Esophagus squamous epithelium (tissue), 5 donors: ENCODE measurements around the gene RMND1. TPM values are rescaled to one million over a fixed set of nuclear protein-coding genes. Genes with fewer than 3 reads are reported as not detected.

Experiments used
- DNase-seq: peaks from one replicate; lab custom pipeline; 2025; lab: John Stamatoyannopoulos, UW
- H3K27ac ChIP-seq, 4 donors: fragments of 200-600 bp; sonication (generic); one replicate each; pipeline ENCODE4 v1.5.1; 2016 to 2019; ENCODE audit warnings: mild to moderate bottlenecking in 1 of 4
- H3K27me3 ChIP-seq, 4 donors: fragments of 200-600 bp; sonication (generic); 1 replicate in 3 of 4; 2 replicates in 1 of 4; pipeline versions ENCODE4 v1.5.1 to v1.6.0; 2017 to 2021; ENCODE audit warnings: antibody characterized with exemption in 1 of 4
- H3K36me3 ChIP-seq, 3 donors: fragments of 200-600 bp; sonication (generic); one replicate each; pipeline ENCODE4 v1.5.1; 2016 to 2019
- H3K4me1 ChIP-seq, 3 donors: fragments of 200-600 bp; sonication (generic); one replicate each; pipeline ENCODE4 v1.5.1; 2017 to 2019
- H3K4me3 ChIP-seq, 4 donors: fragments of 200-600 bp; sonication (generic); 1 replicate in 3 of 4; 2 replicates in 1 of 4; pipeline ENCODE4 v1.5.1; 2016 to 2019; ENCODE audit warnings: mild to moderate bottlenecking in 2 of 4, moderate library complexity in 1 of 4
- H3K9me3 ChIP-seq, 3 donors: fragments of 200-600 bp; sonication (generic); one replicate each; pipeline ENCODE4 v1.5.1; 2016 to 2019
- CTCF ChIP-seq, 6 experiments: fragments of 450-650 bp in 4 of 6; fragments of 200-600 bp in 2 of 6; sonication (generic) in 2 of 6; IDR thresholded peaks; one replicate each; pipeline ENCODE4 v1.5.1; 2016 to 2019; ENCODE audit warnings: antibody characterized with exemption in 6 of 6, mild to moderate bottlenecking in 4 of 6, moderate library complexity in 4 of 6
- POLR2A ChIP-seq, 4 donors: fragments of 450-650 bp; IDR thresholded peaks; one replicate each; pipeline ENCODE4 v1.6.1; 2017; ENCODE audit warnings: antibody characterized with exemption in 4 of 4, mild to moderate bottlenecking in 4 of 4, moderate library complexity in 3 of 4
- WGBS, 2 donors: methylation state at CpG; one replicate each; pipeline ENCODE4 v1.1.5; 2018; 5-methylcytosine and 5-hydroxymethylcytosine counted together
- intact Hi-C: fragments of 100-400 bp; cut with DNase I; formaldehyde crosslinking; loops from one replicate; pipeline ENCODE4 v1.15.0; 2022
- total RNA-seq, 4 donors: library from RNA; depleted of rRNA; stranded (reverse); fragments of >200 nt; gene quantifications; one replicate each; pipeline ENCODE4 v1.1.0, GENCODE V29; 2016
- donor health status: DM: yes; HTN: yes; CAD: no.

RMND1 gene
- total RNA-seq, 4 donors from 2014 or later: 4.6 to 25.9 (median 15.3) TPM

GRCh38 chr6:151441390-151442166, 10.3 kb downstream of the RMND1 start:
- intact Hi-C loops: loop anchor here (10.0 kb wide), 1 partner anchor 47 kb away; the partner anchor contains the start of gene ZBTB2

GRCh38 chr6:151440930-151441329, 11.0 kb downstream of the RMND1 start:
- no peak for DNase-seq
- Histone ChIP-seq H3K36me3 (no peaks in the 10 kb centered on the region), H3K27me3 (no peaks in the 10 kb centered on the region), H3K9me3 (no peaks in the 10 kb centered on the region), H3K4me3 (no peak overlapping the region), H3K27ac (peak overlapping the region in 2 of 4 donors; percentile 15 to 30), H3K4me1 (peaks cover 0 to 41% (median 11%) of the 10 kb centered on the region in 3 donors)
- TF ChIP-seq POLR2A (IDR thresholded peaks at IDR 0.05): no peak
- TF ChIP-seq CTCF (IDR thresholded peaks at IDR 0.05): peak in 3 of 6 experiments; percentile 27 to 31 (median 31)
- WGBS, 2 donors: 51 to 68% methylated on average over 2 of the region's 2 CpGs
- intact Hi-C loops: loop anchor here (10.0 kb wide), 1 partner anchor 46 kb away; the partner anchor contains the start of gene ZBTB2

More at GRCh38 chr6:151441390-151442166, 10.3 kb downstream of the RMND1 start:
- Histone ChIP-seq H3K4me1 (peaks cover 0 to 43% (median 18%) of the 10 kb centered on the region in 3 donors), H3K27me3 (no peaks in the 10 kb centered on the region), H3K9me3 (no peaks in the 10 kb centered on the region), H3K36me3 (no peaks in the 10 kb centered on the region), H3K4me3 (no peak overlapping the region), H3K27ac (peak overlapping the region in 1 of 4 donors; percentile 30)
- TF ChIP-seq CTCF (IDR thresholded peaks at IDR 0.05): no peak
- TF ChIP-seq POLR2A (IDR thresholded peaks at IDR 0.05): no peak
- 65 to 86% methylated on average over 3 of the region's 3 CpGs for WGBS, 2 donors
- no peak for DNase-seq

- WGBS, 2 donors: 22 to 25% methylated on average over 1 of the region's 1 CpG
- peak overlapping the region in 2 of 4 donors; percentile 15 to 30 for H3K27ac ChIP-seq
- no peaks in the 10 kb centered on the region for H3K27me3 ChIP-seq
- H3K9me3 ChIP-seq: no peaks in the 10 kb centered on the region
- H3K4me3 ChIP-seq: no peak overlapping the region
- H3K4me1 ChIP-seq: peaks cover 0 to 37% (median 10%) of the 10 kb centered on the region in 3 donors
- H3K36me3 ChIP-seq: peaks cover 0 to 4% (median 0%) of the 10 kb centered on the region in 3 donors
- no peak for TF ChIP-seq CTCF (IDR thresholded peaks at IDR 0.05)
- no peak for TF ChIP-seq POLR2A (IDR thresholded peaks at IDR 0.05)
- intact Hi-C loops: loop anchor here (10.0 kb wide), 1 partner anchor 46 kb away; the partner anchor contains the start of gene ZBTB2
- DNase-seq: no peak
These were observed 11.4 kb downstream of the RMND1 start for GRCh38 chr6:151440498-151440897.

GRCh38 chr6:151437401-151437800, 14.5 kb downstream of the RMND1 start:
- intact Hi-C loops: no loop called here
- no peaks in the 10 kb centered on the region for H3K9me3 ChIP-seq
- TF ChIP-seq POLR2A (IDR thresholded peaks at IDR 0.05) (no peak), CTCF (IDR thresholded peaks at IDR 0.05) (no peak)
- DNase-seq: no peak
- no peaks in the 10 kb centered on the region for H3K27me3 ChIP-seq
- peaks cover 0 to 15% (median 0%) of the 10 kb centered on the region in 3 donors for H3K36me3 ChIP-seq
- peaks cover 0 to 33% (median 10%) of the 10 kb centered on the region in 3 donors for H3K4me1 ChIP-seq
- no peak overlapping the region for H3K4me3 ChIP-seq
- no peak overlapping the region for H3K27ac ChIP-seq

GRCh38 chr6:151436802-151437201, 15.1 kb downstream of the RMND1 start:
- Histone ChIP-seq H3K4me3 (no peak overlapping the region), H3K36me3 (peaks cover 0 to 21% (median 0%) of the 10 kb centered on the region in 3 donors), H3K27me3 (no peaks in the 10 kb centered on the region), H3K4me1 (peaks cover 0 to 33% (median 10%) of the 10 kb centered on the region in 3 donors), H3K9me3 (no peaks in the 10 kb centered on the region), H3K27ac (peak overlapping the region in 1 of 4 donors; percentile 9)
- no peak for TF ChIP-seq POLR2A (IDR thresholded peaks at IDR 0.05)
- TF ChIP-seq CTCF (IDR thresholded peaks at IDR 0.05): no peak
- no peak for DNase-seq
- intact Hi-C loops: no loop called here
